Measurements from ENCODE around the gene SOST.

SOST gene

DNA sequence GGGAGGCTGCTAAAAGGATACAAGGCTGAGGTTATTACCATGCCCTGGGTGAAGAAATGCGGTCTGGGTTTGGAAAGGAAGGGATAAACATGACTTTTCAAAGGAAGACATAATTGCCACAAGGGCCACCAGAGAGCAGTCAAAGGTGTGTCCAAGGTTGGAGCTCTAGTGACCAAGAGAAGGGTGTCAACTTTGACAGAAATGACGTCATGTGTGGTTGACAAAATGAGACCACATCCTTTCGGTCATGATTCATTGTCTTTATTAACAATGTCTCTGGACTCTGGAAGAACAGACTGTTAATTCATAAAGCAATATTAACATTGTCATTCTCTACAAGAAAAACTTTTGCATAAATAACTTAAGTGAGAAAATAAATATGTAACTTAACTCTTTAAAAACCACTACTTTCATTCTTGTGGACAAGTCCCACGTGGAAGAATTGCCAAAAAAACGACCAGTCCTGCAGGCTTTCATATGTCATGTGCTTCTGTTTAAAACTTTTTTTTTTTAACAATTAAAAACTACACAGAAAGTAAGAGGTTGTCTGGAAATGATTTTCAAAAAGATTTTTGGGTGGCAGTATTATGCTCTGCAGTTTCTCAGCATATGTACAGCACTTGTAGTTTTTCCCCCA is 5.0 kb downstream of the SOST start:
- no peak overlapping the region for H3K4me3 ChIP-seq (ENCODE audit: insufficient read depth, low read depth, low read length, poor library complexity, severe bottlenecking)
- H3K27me3 ChIP-seq (replicated peaks; ENCODE audit: control insufficient read depth, insufficient read depth, low read length, poor library complexity, severe bottlenecking) = peaks cover 3% of the 10 kb centered on the region
- H3K9me3 ChIP-seq (ENCODE audit: control insufficient read depth, low read length) = no peaks in the 10 kb centered on the region
- H3K27ac ChIP-seq (ENCODE audit: insufficient read depth, low read length, poor library complexity, severe bottlenecking) = no peak overlapping the region
- DNase-seq = no peak
- H3K4me1 ChIP-seq (ENCODE audit: control insufficient read depth, insufficient read depth, low read length, poor library complexity, severe bottlenecking) = no peaks in the 10 kb centered on the region
- H3K36me3 ChIP-seq (ENCODE audit: control insufficient read depth, insufficient read depth, low read length) = no peaks in the 10 kb centered on the region

DNA sequence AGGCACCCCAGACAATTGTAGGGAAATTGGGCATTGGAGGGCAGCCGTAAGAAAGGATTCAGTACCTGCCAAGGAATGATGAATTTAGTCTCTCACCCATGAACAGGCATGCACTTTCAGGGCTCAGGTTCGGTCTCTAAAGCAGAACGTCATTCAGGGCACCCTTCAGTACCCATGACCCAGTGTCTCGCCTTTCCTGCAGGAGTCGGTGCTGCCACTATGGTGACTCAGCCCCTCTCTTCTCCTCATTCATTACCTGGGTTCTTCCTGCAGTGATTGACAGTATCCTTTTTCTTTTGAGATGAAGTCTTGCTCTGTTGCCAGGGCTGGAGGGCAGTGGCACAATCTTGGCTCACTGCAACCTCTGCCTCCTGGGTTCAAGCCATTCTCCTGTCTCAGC is 8.4 kb downstream of the SOST start:
- H3K4me3 ChIP-seq (ENCODE audit: insufficient read depth, low read depth, low read length, poor library complexity, severe bottlenecking) = no peak overlapping the region
- H3K27ac ChIP-seq (ENCODE audit: insufficient read depth, low read length, poor library complexity, severe bottlenecking) = no peak overlapping the region
- peaks cover 3% of the 10 kb centered on the region for H3K27me3 ChIP-seq (replicated peaks; ENCODE audit: control insufficient read depth, insufficient read depth, low read length, poor library complexity, severe bottlenecking)
- H3K36me3 ChIP-seq (ENCODE audit: control insufficient read depth, insufficient read depth, low read length) = no peaks in the 10 kb centered on the region
- no peaks in the 10 kb centered on the region for H3K4me1 ChIP-seq (ENCODE audit: control insufficient read depth, insufficient read depth, low read length, poor library complexity, severe bottlenecking)
- DNase-seq = no peak
- no peaks in the 10 kb centered on the region for H3K9me3 ChIP-seq (ENCODE audit: control insufficient read depth, low read length)

DNA sequence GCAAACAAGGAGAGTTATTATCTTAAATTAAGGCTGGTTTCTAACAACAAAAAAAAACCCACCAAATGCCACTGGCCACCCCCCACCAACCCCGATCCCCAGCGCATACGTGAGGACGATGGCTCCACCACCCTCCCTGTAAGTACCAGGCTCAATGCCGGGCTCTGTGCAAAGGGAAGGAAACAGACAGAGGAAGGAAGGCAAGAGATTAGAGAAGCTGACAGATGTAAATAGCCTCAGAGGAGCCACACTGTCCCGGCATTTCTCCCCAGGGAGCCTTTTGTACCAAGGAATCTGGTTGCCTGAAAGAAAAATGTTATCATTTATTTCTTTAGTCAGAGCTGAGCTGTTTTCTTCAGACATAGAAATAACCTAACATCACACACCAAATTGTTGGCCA is 13.1 kb downstream of the SOST start:
- H3K4me1 ChIP-seq (ENCODE audit: control insufficient read depth, insufficient read depth, low read length, poor library complexity, severe bottlenecking) = no peaks in the 10 kb centered on the region
- H3K36me3 ChIP-seq (ENCODE audit: control insufficient read depth, insufficient read depth, low read length) = no peaks in the 10 kb centered on the region
- no peaks in the 10 kb centered on the region for H3K9me3 ChIP-seq (ENCODE audit: control insufficient read depth, low read length)
- H3K27ac ChIP-seq (ENCODE audit: insufficient read depth, low read length, poor library complexity, severe bottlenecking) = no peak overlapping the region
- H3K27me3 ChIP-seq (replicated peaks; ENCODE audit: control insufficient read depth, insufficient read depth, low read length, poor library complexity, severe bottlenecking) = no peaks in the 10 kb centered on the region
- no peak overlapping the region for H3K4me3 ChIP-seq (ENCODE audit: insufficient read depth, low read depth, low read length, poor library complexity, severe bottlenecking)
- no peak for DNase-seq

DNA sequence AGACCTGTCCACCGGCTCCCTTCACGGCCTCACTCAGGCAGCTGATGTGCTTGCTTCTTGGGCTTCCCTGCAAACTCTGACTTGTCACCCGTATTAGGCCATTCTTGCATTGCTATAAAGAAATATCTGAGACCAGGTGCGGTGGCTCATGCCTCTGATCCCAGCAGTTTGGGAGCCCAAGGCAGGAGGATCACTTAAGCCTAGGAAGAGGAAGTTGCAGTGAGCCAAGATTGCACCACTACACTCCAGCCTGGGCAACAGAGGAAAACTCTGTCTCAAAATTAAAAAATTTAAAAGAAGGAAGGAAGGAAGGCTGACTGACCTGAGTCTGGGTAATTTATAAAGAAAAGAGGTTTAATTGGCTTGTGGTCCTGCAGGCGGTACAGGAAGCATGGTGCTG is 17.0 kb downstream of the SOST start:
- Histone ChIP-seq H3K4me1 (ENCODE audit: control insufficient read depth, insufficient read depth, low read length, poor library complexity, severe bottlenecking) (no peaks in the 10 kb centered on the region), H3K9me3 (ENCODE audit: control insufficient read depth, low read length) (no peaks in the 10 kb centered on the region), H3K36me3 (ENCODE audit: control insufficient read depth, insufficient read depth, low read length) (no peaks in the 10 kb centered on the region), H3K27ac (ENCODE audit: insufficient read depth, low read length, poor library complexity, severe bottlenecking) (no peak overlapping the region), H3K4me3 (ENCODE audit: insufficient read depth, low read depth, low read length, poor library complexity, severe bottlenecking) (no peak overlapping the region), H3K27me3 (replicated peaks; ENCODE audit: control insufficient read depth, insufficient read depth, low read length, poor library complexity, severe bottlenecking) (no peaks in the 10 kb centered on the region)
- DNase-seq = no peak

DNA sequence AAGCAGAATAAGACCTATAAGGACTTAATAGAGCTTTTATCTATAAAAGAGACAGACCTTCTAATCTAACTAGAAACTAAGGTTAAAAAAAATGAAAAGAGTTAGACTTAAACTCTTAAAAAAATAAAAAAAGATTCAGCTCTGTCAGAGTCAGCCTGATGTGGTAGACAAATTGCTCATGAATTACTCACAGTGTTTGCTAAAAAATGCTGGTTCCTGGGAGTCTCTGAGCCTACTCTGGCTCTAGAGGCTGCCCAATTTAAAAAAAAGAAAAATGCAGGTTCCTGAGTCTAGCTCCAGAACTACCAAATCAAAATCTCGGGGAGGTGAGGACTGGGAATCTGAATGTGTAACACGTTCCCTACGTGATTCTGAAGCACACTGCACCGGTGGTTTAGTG is 18.1 kb downstream of the SOST start:
- Histone ChIP-seq H3K4me3 (ENCODE audit: insufficient read depth, low read depth, low read length, poor library complexity, severe bottlenecking) (no peak overlapping the region), H3K4me1 (ENCODE audit: control insufficient read depth, insufficient read depth, low read length, poor library complexity, severe bottlenecking) (no peaks in the 10 kb centered on the region), H3K9me3 (ENCODE audit: control insufficient read depth, low read length) (no peaks in the 10 kb centered on the region), H3K36me3 (ENCODE audit: control insufficient read depth, insufficient read depth, low read length) (no peaks in the 10 kb centered on the region), H3K27me3 (replicated peaks; ENCODE audit: control insufficient read depth, insufficient read depth, low read length, poor library complexity, severe bottlenecking) (no peaks in the 10 kb centered on the region), H3K27ac (ENCODE audit: insufficient read depth, low read length, poor library complexity, severe bottlenecking) (no peak overlapping the region)
- DNase-seq = no peak

DNA sequence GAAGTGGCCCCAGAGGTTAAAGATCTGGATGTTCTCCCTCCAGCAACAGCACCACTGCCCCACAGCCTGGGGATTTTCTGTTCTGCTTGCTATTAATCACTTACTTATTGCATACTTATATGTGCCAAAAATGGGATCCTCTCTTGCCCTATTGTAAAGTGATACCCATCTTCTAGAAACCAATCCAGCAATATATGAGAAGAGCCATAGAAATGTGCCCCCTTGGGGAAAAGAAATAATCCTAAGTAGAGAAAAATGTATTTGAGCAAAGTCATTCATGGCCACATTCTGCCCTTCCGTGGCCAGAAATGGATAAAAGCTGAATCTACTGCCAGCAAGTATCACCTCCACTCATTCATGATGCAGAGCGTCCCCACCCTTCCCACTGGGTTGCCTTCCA is 20.9 kb downstream of the SOST start:
- Histone ChIP-seq H3K36me3 (ENCODE audit: control insufficient read depth, insufficient read depth, low read length) (no peaks in the 10 kb centered on the region), H3K4me3 (ENCODE audit: insufficient read depth, low read depth, low read length, poor library complexity, severe bottlenecking) (no peak overlapping the region), H3K27ac (ENCODE audit: insufficient read depth, low read length, poor library complexity, severe bottlenecking) (no peak overlapping the region), H3K4me1 (ENCODE audit: control insufficient read depth, insufficient read depth, low read length, poor library complexity, severe bottlenecking) (no peaks in the 10 kb centered on the region), H3K27me3 (replicated peaks; ENCODE audit: control insufficient read depth, insufficient read depth, low read length, poor library complexity, severe bottlenecking) (no peaks in the 10 kb centered on the region), H3K9me3 (ENCODE audit: control insufficient read depth, low read length) (no peaks in the 10 kb centered on the region)
- no peak for DNase-seq

DNA sequence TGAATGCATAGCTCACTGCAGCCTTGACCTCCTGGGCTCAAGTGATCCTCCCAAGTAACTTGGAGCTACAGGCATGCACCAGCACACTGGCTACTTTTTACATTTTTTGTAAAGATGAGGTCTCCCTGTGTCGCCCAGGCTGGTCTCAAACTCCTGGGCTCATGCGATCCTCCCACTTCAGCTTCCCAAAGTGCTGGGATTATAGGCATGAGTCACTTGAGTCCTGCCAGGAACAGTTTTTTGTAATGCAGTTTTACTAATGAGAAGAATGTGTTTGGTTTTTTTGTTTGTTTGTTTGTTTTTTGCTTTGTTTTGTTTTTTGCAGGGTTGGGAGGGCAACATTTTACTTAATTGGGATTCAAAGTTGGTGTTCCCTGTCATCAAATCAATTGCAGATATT is 22.2 kb downstream of the SOST start:
- no peak for DNase-seq

DNA sequence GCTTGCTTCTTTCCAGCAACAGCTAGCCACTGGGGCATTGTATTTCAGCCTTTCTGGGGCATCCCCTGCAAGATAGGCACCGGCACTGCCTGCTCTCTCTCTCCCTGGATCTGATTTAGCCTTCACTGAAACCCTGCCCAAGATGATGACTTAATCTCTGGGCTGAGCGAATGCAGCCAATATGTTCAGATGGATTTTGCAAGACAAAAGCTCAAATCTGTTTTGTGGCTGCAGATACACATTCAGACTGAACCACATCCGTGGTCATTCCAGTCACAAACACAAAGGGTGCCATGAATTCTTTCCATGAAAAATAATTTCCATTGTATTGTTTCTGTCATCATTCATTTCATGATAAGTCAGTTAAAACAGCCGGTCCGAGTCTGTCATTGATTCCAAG is 24.2 kb downstream of the SOST start:
- Histone ChIP-seq H3K4me1 (ENCODE audit: control insufficient read depth, insufficient read depth, low read length, poor library complexity, severe bottlenecking) (no peaks in the 10 kb centered on the region), H3K36me3 (ENCODE audit: control insufficient read depth, insufficient read depth, low read length) (no peaks in the 10 kb centered on the region), H3K4me3 (ENCODE audit: insufficient read depth, low read depth, low read length, poor library complexity, severe bottlenecking) (no peak overlapping the region), H3K27ac (ENCODE audit: insufficient read depth, low read length, poor library complexity, severe bottlenecking) (no peak overlapping the region), H3K27me3 (replicated peaks; ENCODE audit: control insufficient read depth, insufficient read depth, low read length, poor library complexity, severe bottlenecking) (no peaks in the 10 kb centered on the region), H3K9me3 (ENCODE audit: control insufficient read depth, low read length) (no peaks in the 10 kb centered on the region)
- DNase-seq = no peak

More for the DNA sequence above, 22.2 kb downstream of the SOST start:
- Histone ChIP-seq H3K4me3 (ENCODE audit: insufficient read depth, low read depth, low read length, poor library complexity, severe bottlenecking) (no peak overlapping the region), H3K9me3 (ENCODE audit: control insufficient read depth, low read length) (no peaks in the 10 kb centered on the region), H3K27ac (ENCODE audit: insufficient read depth, low read length, poor library complexity, severe bottlenecking) (no peak overlapping the region), H3K4me1 (ENCODE audit: control insufficient read depth, insufficient read depth, low read length, poor library complexity, severe bottlenecking) (no peaks in the 10 kb centered on the region), H3K27me3 (replicated peaks; ENCODE audit: control insufficient read depth, insufficient read depth, low read length, poor library complexity, severe bottlenecking) (no peaks in the 10 kb centered on the region), H3K36me3 (ENCODE audit: control insufficient read depth, insufficient read depth, low read length) (no peaks in the 10 kb centered on the region)

DNA sequence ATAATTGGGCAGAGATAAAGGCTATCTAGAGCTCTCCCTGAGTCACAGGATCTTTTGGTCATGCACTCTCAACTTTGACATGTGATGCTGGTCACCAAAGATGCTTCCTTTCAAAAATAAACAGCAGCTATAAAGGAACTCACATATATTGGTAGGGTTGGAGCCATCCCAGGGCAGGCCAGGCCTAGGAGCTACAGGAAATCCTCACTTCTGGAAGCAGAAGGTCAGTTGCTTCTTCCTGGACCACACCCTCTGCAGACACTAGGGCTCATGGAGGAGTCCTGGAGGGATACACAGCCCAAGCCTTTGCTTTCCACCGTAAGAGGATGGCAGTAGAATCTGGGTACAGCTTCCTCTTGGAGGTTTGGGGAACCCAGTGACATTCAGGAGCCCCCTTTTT is 24.6 kb downstream of the SOST start:
- no peak for DNase-seq
- H3K27ac ChIP-seq (ENCODE audit: insufficient read depth, low read length, poor library complexity, severe bottlenecking) = no peak overlapping the region
- H3K4me1 ChIP-seq (ENCODE audit: control insufficient read depth, insufficient read depth, low read length, poor library complexity, severe bottlenecking) = no peaks in the 10 kb centered on the region
- H3K9me3 ChIP-seq (ENCODE audit: control insufficient read depth, low read length) = no peaks in the 10 kb centered on the region
- H3K4me3 ChIP-seq (ENCODE audit: insufficient read depth, low read depth, low read length, poor library complexity, severe bottlenecking) = no peak overlapping the region
- H3K27me3 ChIP-seq (replicated peaks; ENCODE audit: control insufficient read depth, insufficient read depth, low read length, poor library complexity, severe bottlenecking) = no peaks in the 10 kb centered on the region
- H3K36me3 ChIP-seq (ENCODE audit: control insufficient read depth, insufficient read depth, low read length) = no peaks in the 10 kb centered on the region

DNA sequence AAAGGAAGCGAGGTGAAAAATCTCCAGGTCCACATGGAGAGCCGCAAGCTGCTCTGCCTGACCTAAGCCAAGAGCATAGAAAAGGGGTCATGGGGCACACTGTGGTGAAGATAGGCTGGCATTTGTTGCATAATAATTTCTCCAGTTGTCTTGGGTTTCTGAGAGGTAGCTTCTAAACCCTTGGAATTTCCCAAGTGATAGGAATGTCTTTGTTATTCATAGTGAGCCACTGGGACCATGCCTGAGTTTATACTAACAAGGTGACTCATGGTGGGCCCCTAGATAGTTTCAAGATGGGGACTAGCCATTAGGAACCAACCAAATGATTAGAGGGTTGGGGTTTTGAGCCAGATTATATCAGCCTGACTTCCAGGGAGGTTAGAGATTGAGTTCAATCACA is 25.6 kb downstream of the SOST start:
- Histone ChIP-seq H3K4me1 (ENCODE audit: control insufficient read depth, insufficient read depth, low read length, poor library complexity, severe bottlenecking) (no peaks in the 10 kb centered on the region), H3K9me3 (ENCODE audit: control insufficient read depth, low read length) (no peaks in the 10 kb centered on the region), H3K4me3 (ENCODE audit: insufficient read depth, low read depth, low read length, poor library complexity, severe bottlenecking) (no peak overlapping the region), H3K27me3 (replicated peaks; ENCODE audit: control insufficient read depth, insufficient read depth, low read length, poor library complexity, severe bottlenecking) (no peaks in the 10 kb centered on the region), H3K36me3 (ENCODE audit: control insufficient read depth, insufficient read depth, low read length) (no peaks in the 10 kb centered on the region), H3K27ac (ENCODE audit: insufficient read depth, low read length, poor library complexity, severe bottlenecking) (no peak overlapping the region)
- no peak for DNase-seq

Measured in effector memory CD4-positive, alpha-beta T cell (primary cell).